HepG2 (cell line): Measurements from ENCODE around the gene WDHD1. TPM values are rescaled to one million over a fixed set of nuclear protein-coding genes. Genes with fewer than 3 reads are reported as not detected.

ENCODE experiments used
- MATR3 ChIP-seq: sonication (generic); formaldehyde crosslinking; IDR thresholded peaks from 2 replicates; pipeline ENCODE4 v1.4.0; 2020; ENCODE audit warnings: missing genetic modification reagents
- polyA plus RNA-seq, 8 experiments: library from polyadenylated mRNA; depleted of rRNA in 3 of 8; stranded (reverse) in 7 of 8; unstranded in 1 of 8; fragments of >200 nt; fragmentation: Illumina TruSeq in 4 of 8; extraction: Trizol in 4 of 8; gene quantifications; 2 replicates each; pipeline versions ENCODE4 v1.2.1 to v1.2.3, GENCODE V29; 2011 to 2016; ENCODE audit warnings: low read depth in 4 of 8, missing spikeins in 1 of 8, mixed read lengths in 1 of 8; ENCODE audit not compliant: insufficient read depth in 1 of 8
- total RNA-seq, 5 experiments: library from RNA; depleted of rRNA; stranded (reverse); fragments of >200 nt; fragmentation: Illumina TruSeq; extraction: Trizol; gene quantifications; 2 replicates each; pipeline ENCODE4 v1.2.3, GENCODE V29; 2016; ENCODE audit warnings: low read depth in 1 of 5
- TF ChIP-seq, protein P1 (sequence below): sonication (generic); formaldehyde crosslinking; IDR thresholded peaks from 2 replicates; pipeline ENCODE4 v1.5.0; 2020; ENCODE audit warnings: mild to moderate bottlenecking, missing genetic modification reagents, borderline replicate concordance
- TF ChIP-seq, protein P2 (sequence below): conservative IDR thresholded peaks from 2 replicates; pipeline ENCODE4 v1.6.1; 2018; ENCODE audit warnings: missing genetic modification reagents

WDHD1 gene
- total and polyA plus RNA-seq, 2 of the 13 experiments (the other 11 are each of a cell fraction or from before 2014, with no cell fraction given) = 5.5 to 27.5 TPM

GRCh38 chr14:54942913-54943312 is 84.0 kb downstream of the WDHD1 start (continued):
- TF ChIP-seq, protein P1, sequence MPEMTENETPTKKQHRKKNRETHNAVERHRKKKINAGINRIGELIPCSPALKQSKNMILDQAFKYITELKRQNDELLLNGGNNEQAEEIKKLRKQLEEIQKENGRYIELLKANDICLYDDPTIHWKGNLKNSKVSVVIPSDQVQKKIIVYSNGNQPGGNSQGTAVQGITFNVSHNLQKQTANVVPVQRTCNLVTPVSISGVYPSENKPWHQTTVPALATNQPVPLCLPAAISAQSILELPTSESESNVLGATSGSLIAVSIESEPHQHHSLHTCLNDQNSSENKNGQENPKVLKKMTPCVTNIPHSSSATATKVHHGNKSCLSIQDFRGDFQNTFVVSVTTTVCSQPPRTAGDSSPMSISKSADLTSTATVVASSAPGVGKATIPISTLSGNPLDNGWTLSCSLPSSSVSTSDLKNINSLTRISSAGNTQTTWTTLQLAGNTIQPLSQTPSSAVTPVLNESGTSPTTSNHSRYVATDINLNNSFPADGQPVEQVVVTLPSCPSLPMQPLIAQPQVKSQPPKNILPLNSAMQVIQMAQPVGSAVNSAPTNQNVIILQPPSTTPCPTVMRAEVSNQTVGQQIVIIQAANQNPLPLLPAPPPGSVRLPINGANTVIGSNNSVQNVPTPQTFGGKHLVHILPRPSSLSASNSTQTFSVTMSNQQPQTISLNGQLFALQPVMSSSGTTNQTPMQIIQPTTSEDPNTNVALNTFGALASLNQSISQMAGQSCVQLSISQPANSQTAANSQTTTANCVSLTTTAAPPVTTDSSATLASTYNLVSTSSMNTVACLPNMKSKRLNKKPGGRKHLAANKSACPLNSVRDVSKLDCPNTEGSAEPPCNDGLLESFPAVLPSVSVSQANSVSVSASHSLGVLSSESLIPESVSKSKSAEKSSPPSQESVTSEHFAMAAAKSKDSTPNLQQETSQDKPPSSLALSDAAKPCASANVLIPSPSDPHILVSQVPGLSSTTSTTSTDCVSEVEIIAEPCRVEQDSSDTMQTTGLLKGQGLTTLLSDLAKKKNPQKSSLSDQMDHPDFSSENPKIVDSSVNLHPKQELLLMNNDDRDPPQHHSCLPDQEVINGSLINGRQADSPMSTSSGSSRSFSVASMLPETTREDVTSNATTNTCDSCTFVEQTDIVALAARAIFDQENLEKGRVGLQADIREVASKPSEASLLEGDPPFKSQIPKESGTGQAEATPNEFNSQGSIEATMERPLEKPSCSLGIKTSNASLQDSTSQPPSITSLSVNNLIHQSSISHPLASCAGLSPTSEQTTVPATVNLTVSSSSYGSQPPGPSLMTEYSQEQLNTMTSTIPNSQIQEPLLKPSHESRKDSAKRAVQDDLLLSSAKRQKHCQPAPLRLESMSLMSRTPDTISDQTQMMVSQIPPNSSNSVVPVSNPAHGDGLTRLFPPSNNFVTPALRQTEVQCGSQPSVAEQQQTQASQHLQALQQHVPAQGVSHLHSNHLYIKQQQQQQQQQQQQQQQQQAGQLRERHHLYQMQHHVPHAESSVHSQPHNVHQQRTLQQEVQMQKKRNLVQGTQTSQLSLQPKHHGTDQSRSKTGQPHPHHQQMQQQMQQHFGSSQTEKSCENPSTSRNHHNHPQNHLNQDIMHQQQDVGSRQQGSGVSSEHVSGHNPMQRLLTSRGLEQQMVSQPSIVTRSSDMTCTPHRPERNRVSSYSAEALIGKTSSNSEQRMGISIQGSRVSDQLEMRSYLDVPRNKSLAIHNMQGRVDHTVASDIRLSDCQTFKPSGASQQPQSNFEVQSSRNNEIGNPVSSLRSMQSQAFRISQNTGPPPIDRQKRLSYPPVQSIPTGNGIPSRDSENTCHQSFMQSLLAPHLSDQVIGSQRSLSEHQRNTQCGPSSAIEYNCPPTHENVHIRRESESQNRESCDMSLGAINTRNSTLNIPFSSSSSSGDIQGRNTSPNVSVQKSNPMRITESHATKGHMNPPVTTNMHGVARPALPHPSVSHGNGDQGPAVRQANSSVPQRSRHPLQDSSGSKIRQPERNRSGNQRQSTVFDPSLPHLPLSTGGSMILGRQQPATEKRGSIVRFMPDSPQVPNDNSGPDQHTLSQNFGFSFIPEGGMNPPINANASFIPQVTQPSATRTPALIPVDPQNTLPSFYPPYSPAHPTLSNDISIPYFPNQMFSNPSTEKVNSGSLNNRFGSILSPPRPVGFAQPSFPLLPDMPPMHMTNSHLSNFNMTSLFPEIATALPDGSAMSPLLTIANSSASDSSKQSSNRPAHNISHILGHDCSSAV (CRISPR knock-in tag) = no peak
- TF ChIP-seq, protein P2, sequence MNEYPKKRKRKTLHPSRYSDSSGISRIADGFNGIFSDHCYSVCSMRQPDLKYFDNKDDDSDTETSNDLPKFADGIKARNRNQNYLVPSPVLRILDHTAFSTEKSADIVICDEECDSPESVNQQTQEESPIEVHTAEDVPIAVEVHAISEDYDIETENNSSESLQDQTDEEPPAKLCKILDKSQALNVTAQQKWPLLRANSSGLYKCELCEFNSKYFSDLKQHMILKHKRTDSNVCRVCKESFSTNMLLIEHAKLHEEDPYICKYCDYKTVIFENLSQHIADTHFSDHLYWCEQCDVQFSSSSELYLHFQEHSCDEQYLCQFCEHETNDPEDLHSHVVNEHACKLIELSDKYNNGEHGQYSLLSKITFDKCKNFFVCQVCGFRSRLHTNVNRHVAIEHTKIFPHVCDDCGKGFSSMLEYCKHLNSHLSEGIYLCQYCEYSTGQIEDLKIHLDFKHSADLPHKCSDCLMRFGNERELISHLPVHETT (CRISPR knock-in tag) = no peak
- TF ChIP-seq MATR3 (CRISPR knock-in tag) = no peak
- TF ChIP-seq, all 625 proteins: peak for 0
